K562 (cell line): ENCODE measurements around the gene CEMIP. TPM values are rescaled to one million over a fixed set of nuclear protein-coding genes. Genes with fewer than 3 reads are reported as not detected.

ENCODE experiments used
- FOSL1 ChIP-seq: fragments of 200-800 bp; sonication (Bioruptor generic); conservative IDR thresholded peaks from 2 replicates; pipeline ENCODE4 v1.6.1; 2016; ENCODE audit warnings: missing genetic modification characterization, missing compliant biosample characterization
- PML ChIP-seq: IDR thresholded peaks from 2 replicates; pipeline ENCODE4 v1.6.1; 2012; ENCODE audit warnings: low read length, inconsistent platforms
- POLR2H ChIP-seq: IDR thresholded peaks from 2 replicates; pipeline ENCODE4 v1.6.1; 2016; ENCODE audit warnings: missing genetic modification characterization, low read depth, mild to moderate bottlenecking, control low read depth, missing compliant biosample characterization, moderate library complexity
- RBM22 ChIP-seq: fragments of 200-400 bp; formaldehyde crosslinking; IDR thresholded peaks from 2 replicates; pipeline ENCODE4 v1.6.1; 2018; ENCODE audit warnings: low read length, low read depth; ENCODE audit not compliant: poor library complexity, severe bottlenecking
- ZBTB11 ChIP-seq, 3 experiments: fragments of 200-800 bp in 1 of 3; fragments of 250-450 bp in 1 of 3; fragments of 450-650 bp in 1 of 3; sonication (Bioruptor Pico) in 1 of 3; sonication (Bioruptor generic) in 1 of 3; formaldehyde crosslinking in 1 of 3; IDR thresholded peaks; 2 replicates each; pipeline versions ENCODE4 v1.6.1 to v1.8.0; 2016 to 2022; ENCODE audit warnings: mild to moderate bottlenecking in 2 of 3, missing genetic modification characterization in 2 of 3, missing compliant biosample characterization in 1 of 3, moderate library complexity in 1 of 3
- microRNA counts: library from miRNA; unstranded; fragments of <30 nt; microRNA quantifications from one replicate; lab custom pipeline; 2016
- microRNA-seq: library from miRNA; unstranded; fragments of <30 nt; microRNA quantifications from one replicate; pipeline ENCODE4, GENCODE V29; 2018; ENCODE audit warnings: borderline microRNAs expressed
- polyA plus RNA-seq, 8 experiments: library from polyadenylated mRNA; depleted of rRNA in 4 of 8; stranded (reverse) in 5 of 8; unstranded in 3 of 8; fragments of >200 nt; fragmentation: Nextera tagmentation in 2 of 8; fragmentation: Illumina TruSeq in 1 of 8; extraction: Ambion mirVana in 2 of 8; extraction: Trizol in 1 of 8; gene quantifications; 2 replicates each; pipeline versions ENCODE4 v1.2.1 to v1.2.3, GENCODE V29; 2011 to 2014; ENCODE audit warnings: inconsistent platforms in 1 of 8, missing spikeins in 1 of 8
- small RNA-seq: library from RNA; depleted of rRNA; stranded (forward); fragments of <200 nt; gene quantifications from one replicate; pipeline ENCODE3, GENCODE V24; 2014
- total RNA-seq, 7 experiments: library from RNA; depleted of rRNA in 6 of 7; stranded (reverse); fragments of >200 nt in 6 of 7; fragmentation: Illumina TruSeq in 2 of 7; extraction: Trizol in 2 of 7; gene quantifications; 2 replicates each; pipeline versions ENCODE4 v1.2.1 to v1.2.3, GENCODE V29; 2011 to 2021; ENCODE audit warnings: low replicate concordance in 1 of 7

The CEMIP gene
- total and polyA plus RNA-seq, 9 of the 15 experiments (the other 6 are each of a cell fraction or from before 2014, with no cell fraction given), result 0.33 TPM; not detected in 8

- TF ChIP-seq ZBTB11 (CRISPR knock-in tag; IDR thresholded peaks at IDR 0.05), result peak in 1 of 3 experiments; percentile 50; a peak in 1 of 6 replicates
- peak; percentile 62 for TF ChIP-seq PML
- TF ChIP-seq POLR2H, result peak; percentile 83
- TF ChIP-seq RBM22, result peak; percentile 72
- peak; percentile 30; the same call in 1 of the 2 replicates for TF ChIP-seq FOSL1
Observed at GRCh38 chr15:81000624-81001151, 221.5 kb downstream of the CEMIP start, which contains the start of gene TLNRD1 (continued).

MicroRNAs encoded within 50 kb of the gene (microRNA counts, 767-probe panel; counts per million panel counts)
- microRNA hsa-miR-549 (lab: Ali Mortazavi, UCI), result 4,120 counts per million, percentile 83 among the panel's probes with 10 or more counts

Small RNAs within 50 kb of the gene (microRNA-seq; reads per million reads assigned to microRNA genes)
- gene MIR4514, result not detected
- not detected for gene MIR549A

Small RNAs within 50 kb of the gene (small RNA-seq; reads per million reads assigned to genes)
- not detected for gene MIR4514
- not detected for gene MIR549A

Other genes with a start within 250 kb of the CEMIP start
- gene ABHD17C, start 84.1 kb upstream of the CEMIP start, total RNA-seq (2014; rRNA removed), result not detected in 2 replicates
- 0.22 TPM in 2 replicates for gene ABHD17C, start 84.1 kb upstream of the CEMIP start, total RNA-seq (2014; rRNA removed; fragmentation: Illumina TruSeq; extraction: Trizol)
- gene ABHD17C, start 84.1 kb upstream of the CEMIP start, total RNA-seq (2015; rRNA removed; fragmentation: Illumina TruSeq; extraction: Trizol), result 0.07 and 0.11 TPM in 2 replicates
- 0.42 and 0.72 TPM in 2 replicates for gene ABHD17C, start 84.1 kb upstream of the CEMIP start, total RNA-seq (2021)
- 0.30 and 0.38 TPM in 2 replicates for gene ABHD17C, start 84.1 kb upstream of the CEMIP start, polyA plus RNA-seq (2011; rRNA removed)
- 0.21 and 0.33 TPM in 2 replicates for gene ABHD17C, start 84.1 kb upstream of the CEMIP start, polyA plus RNA-seq (2014; fragmentation: Illumina TruSeq; extraction: Trizol)
- gene ABHD17C, start 84.1 kb upstream of the CEMIP start, polyA plus RNA-seq (2014; fragmentation: Nextera tagmentation; extraction: Ambion mirVana), result under 1 TPM; 0.04 to 0.07 TPM
- gene ABHD17C, start 84.1 kb upstream of the CEMIP start, polyA plus RNA-seq (2014; rRNA removed), result 0.17 and 0.94 TPM in 2 replicates
- 22.8 and 26.5 TPM in 2 replicates for gene MESD, start 210.4 kb downstream of the CEMIP start, total RNA-seq (2014; rRNA removed)
- gene MESD, start 210.4 kb downstream of the CEMIP start, total RNA-seq (2014; rRNA removed; fragmentation: Illumina TruSeq; extraction: Trizol), result 28.2 and 31.4 TPM in 2 replicates
- gene MESD, start 210.4 kb downstream of the CEMIP start, total RNA-seq (2015; rRNA removed; fragmentation: Illumina TruSeq; extraction: Trizol), result 38.2 and 39.7 TPM in 2 replicates
- 23.9 and 24.1 TPM in 2 replicates for gene MESD, start 210.4 kb downstream of the CEMIP start, total RNA-seq (2021)
- 11.5 and 20.0 TPM in 2 replicates for gene MESD, start 210.4 kb downstream of the CEMIP start, polyA plus RNA-seq (2011; rRNA removed)
- 27.0 and 29.7 TPM in 2 replicates for gene MESD, start 210.4 kb downstream of the CEMIP start, polyA plus RNA-seq (2014; fragmentation: Illumina TruSeq; extraction: Trizol)
- gene MESD, start 210.4 kb downstream of the CEMIP start, polyA plus RNA-seq (2014; fragmentation: Nextera tagmentation; extraction: Ambion mirVana), result 10 to 100 TPM; 11.3 to 17.0 TPM
- 18.9 and 20.7 TPM in 2 replicates for gene MESD, start 210.4 kb downstream of the CEMIP start, polyA plus RNA-seq (2014; rRNA removed)
- 23.4 and 25.4 TPM in 2 replicates for gene TLNRD1, start 221.6 kb downstream of the CEMIP start, total RNA-seq (2014; rRNA removed)
- 4.3 and 4.8 TPM in 2 replicates for gene TLNRD1, start 221.6 kb downstream of the CEMIP start, total RNA-seq (2014; rRNA removed; fragmentation: Illumina TruSeq; extraction: Trizol)
- gene TLNRD1, start 221.6 kb downstream of the CEMIP start, total RNA-seq (2015; rRNA removed; fragmentation: Illumina TruSeq; extraction: Trizol), result 5.5 and 5.7 TPM in 2 replicates
- 26.7 and 33.1 TPM in 2 replicates for gene TLNRD1, start 221.6 kb downstream of the CEMIP start, total RNA-seq (2021)
- gene TLNRD1, start 221.6 kb downstream of the CEMIP start, polyA plus RNA-seq (2011; rRNA removed), result 4.5 and 9.5 TPM in 2 replicates
- 4.2 and 4.7 TPM in 2 replicates for gene TLNRD1, start 221.6 kb downstream of the CEMIP start, polyA plus RNA-seq (2014; fragmentation: Illumina TruSeq; extraction: Trizol)
- 1 to 10 TPM; 1.1 to 1.9 TPM for gene TLNRD1, start 221.6 kb downstream of the CEMIP start, polyA plus RNA-seq (2014; fragmentation: Nextera tagmentation; extraction: Ambion mirVana)
- gene TLNRD1, start 221.6 kb downstream of the CEMIP start, polyA plus RNA-seq (2014; rRNA removed), result 16.2 and 21.5 TPM in 2 replicates